Measurements from ENCODE around the gene ATP11B.
"Not testable (repeated sequence)": the region's sequence is repeated elsewhere in the genome, so short reads cannot be mapped to it uniquely, and the experiment has no call there.

The ATP11B gene

DNA sequence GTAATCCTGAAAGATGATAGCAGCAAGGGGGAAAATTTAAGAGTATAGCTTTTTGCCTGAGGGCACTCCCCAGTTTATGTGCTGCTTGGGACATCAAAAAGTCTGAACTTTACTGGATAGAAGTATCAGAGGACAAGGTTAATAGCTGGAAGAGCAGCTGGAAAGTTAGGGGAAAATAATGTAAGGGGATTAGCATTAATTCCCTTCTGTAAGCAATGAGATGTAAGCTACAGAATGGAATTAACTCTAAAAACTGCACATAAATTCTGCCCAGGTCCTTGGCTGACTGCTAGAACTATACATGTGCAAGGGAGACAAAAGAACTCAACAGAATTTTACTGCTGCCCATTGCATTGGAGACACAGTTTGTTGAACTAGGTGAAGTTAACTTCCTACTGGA lies 55.6 kb downstream of the ATP11B start:
- DNase-seq = no peak
- no peaks in the 10 kb centered on the region for H3K27me3 ChIP-seq (replicated peaks)
- no peak overlapping the region for H3K27ac ChIP-seq
- peaks cover 16% of the 10 kb centered on the region for H3K36me3 ChIP-seq (replicated peaks)
- no peak for TF ChIP-seq CTCF (IDR thresholded peaks at IDR 0.05; ENCODE audit: low read depth, low read length, missing control alignments)
- no peak overlapping the region for H3K4me3 ChIP-seq (ENCODE audit: low read depth, low read length)
- in situ Hi-C loops (cut with HindIII; ENCODE audit: low pct_ligation_motif_present, low sequenced_read_pairs) = no loop called here

- Histone ChIP-seq H3K27me3 (replicated peaks) (no peaks in the 10 kb centered on the region), H3K27ac (no peak overlapping the region), H3K4me3 (ENCODE audit: low read depth, low read length) (no peak overlapping the region), H3K36me3 (replicated peaks) (peaks cover 5% of the 10 kb centered on the region)
- no peak for TF ChIP-seq CTCF (IDR thresholded peaks at IDR 0.05; ENCODE audit: low read depth, low read length, missing control alignments)
- in situ Hi-C loops (cut with HindIII; ENCODE audit: low pct_ligation_motif_present, low sequenced_read_pairs) = no loop called here
- DNase-seq = no peak
These were observed 61.8 kb downstream of the ATP11B start for GRCh38 chr3:182855076-182855475.

GRCh38 chr3:182861348-182861747 lies 68.0 kb downstream of the ATP11B start:
- DNase-seq = no peak
- no peak overlapping the region for H3K27ac ChIP-seq
- in situ Hi-C loops (cut with HindIII; ENCODE audit: low pct_ligation_motif_present, low sequenced_read_pairs) = no loop called here
- H3K4me3 ChIP-seq (ENCODE audit: low read depth, low read length) = no peak overlapping the region
- peaks cover 8% of the 10 kb centered on the region for H3K36me3 ChIP-seq (replicated peaks)
- H3K27me3 ChIP-seq (replicated peaks) = no peaks in the 10 kb centered on the region
- no peak for TF ChIP-seq CTCF (IDR thresholded peaks at IDR 0.05; ENCODE audit: low read depth, low read length, missing control alignments)

- no peak for TF ChIP-seq CTCF (IDR thresholded peaks at IDR 0.05; ENCODE audit: low read depth, low read length, missing control alignments)
- peaks cover 8% of the 10 kb centered on the region for H3K36me3 ChIP-seq (replicated peaks)
- in situ Hi-C loops (cut with HindIII; ENCODE audit: low pct_ligation_motif_present, low sequenced_read_pairs) = no loop called here
These were observed 69.0 kb downstream of the ATP11B start for GRCh38 chr3:182862159-182862860.

DNA sequence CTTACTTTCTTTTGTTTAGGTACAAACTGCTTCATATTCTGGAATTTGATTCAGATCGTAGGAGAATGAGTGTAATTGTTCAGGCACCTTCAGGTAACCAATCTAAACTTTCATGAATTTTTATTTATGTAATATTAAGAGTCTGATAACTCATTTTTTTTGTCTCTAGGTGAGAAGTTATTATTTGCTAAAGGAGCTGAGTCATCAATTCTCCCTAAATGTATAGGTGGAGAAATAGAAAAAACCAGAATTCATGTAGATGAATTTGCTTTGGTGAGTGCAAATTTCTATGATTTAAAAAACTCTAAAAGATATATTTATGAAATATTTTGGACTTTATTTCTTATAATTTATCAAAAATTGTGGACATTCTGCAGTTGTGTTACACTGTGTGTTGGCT lies 75.8 kb downstream of the ATP11B start:
- Histone ChIP-seq H3K27ac (no peak overlapping the region), H3K36me3 (replicated peaks) (peaks cover 24% of the 10 kb centered on the region), H3K27me3 (replicated peaks) (no peaks in the 10 kb centered on the region), H3K4me3 (ENCODE audit: low read depth, low read length) (no peak overlapping the region)
- TF ChIP-seq CTCF (IDR thresholded peaks at IDR 0.05; ENCODE audit: low read depth, low read length, missing control alignments) = no peak
- no peak for DNase-seq
- in situ Hi-C loops (cut with HindIII; ENCODE audit: low pct_ligation_motif_present, low sequenced_read_pairs) = no loop called here

More at GRCh38 chr3:182862159-182862860, 69.0 kb downstream of the ATP11B start:
- DNase-seq = no peak
- H3K27ac ChIP-seq = no peak overlapping the region
- no peak overlapping the region for H3K4me3 ChIP-seq (ENCODE audit: low read depth, low read length)
- no peaks in the 10 kb centered on the region for H3K27me3 ChIP-seq (replicated peaks)

GRCh38 chr3:182870917-182871316 lies 77.6 kb downstream of the ATP11B start:
- in situ Hi-C loops (cut with HindIII; ENCODE audit: low pct_ligation_motif_present, low sequenced_read_pairs); H3K27ac ChIP-seq; H3K27me3 ChIP-seq (replicated peaks); DNase-seq; H3K4me3 ChIP-seq (ENCODE audit: low read depth, low read length): not testable (repeated sequence)
- peaks cover 26% of the 10 kb centered on the region for H3K36me3 ChIP-seq (replicated peaks)
